ENCODE results near the gene PLEKHH3. TPM values are rescaled to one million over a fixed set of nuclear protein-coding genes. Genes with fewer than 3 reads are reported as not detected.

Gene PLEKHH3
- total RNA-seq, 1 experiment from 2014 or later, result 26.2 TPM

DNA sequence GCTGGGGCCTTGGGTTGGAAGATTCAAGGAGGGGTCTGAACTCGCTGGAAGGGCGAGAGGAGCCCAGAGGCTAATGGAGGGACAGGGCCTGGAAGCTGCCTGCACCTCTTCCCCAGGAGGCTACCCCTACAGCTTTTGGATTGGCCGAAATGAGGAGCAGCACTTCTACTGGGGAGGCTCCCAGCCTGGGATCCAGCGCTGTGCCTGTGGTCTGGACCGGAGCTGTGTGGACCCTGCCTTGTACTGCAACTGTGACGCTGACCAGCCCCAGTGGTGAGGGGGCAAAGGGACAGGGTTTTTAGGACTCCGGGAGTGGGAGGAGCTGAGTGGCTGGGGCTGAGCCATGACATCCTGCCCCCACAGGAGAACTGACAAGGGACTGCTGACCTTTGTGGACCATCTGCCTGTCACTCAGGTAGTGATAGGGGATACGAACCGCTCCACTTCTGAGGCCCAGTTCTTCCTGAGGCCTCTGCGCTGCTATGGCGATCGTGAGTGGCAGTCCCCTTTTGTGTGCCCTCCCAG is 14.3 kb upstream of the PLEKHH3 start:
- no peaks in the 10 kb centered on the region for H3K36me3 ChIP-seq (ENCODE audit: control insufficient read depth, insufficient read depth, low read length)
- H3K27me3 ChIP-seq (replicated peaks; ENCODE audit: control insufficient read depth, insufficient read depth, low read length), result no peaks in the 10 kb centered on the region
- intact Hi-C loops (cut with micrococcal nuclease; ENCODE audit: unreplicated experiment), result no loop called here
- H3K9me3 ChIP-seq, result no peaks in the 10 kb centered on the region
- no TSS peak for BruUV-seq (replicated peaks)
- no peak for DNase-seq
- CTCF ChIA-PET, result no interaction called here
- Mint-ChIP-seq H3K4me3 (ENCODE audit: unreplicated experiment) (no peak overlapping the region), H3K9me3 (ENCODE audit: unreplicated experiment) (no peaks in the 10 kb centered on the region), H3K36me3 (ENCODE audit: insufficient read depth, unreplicated experiment) (peaks cover 6% of the 10 kb centered on the region), H3K27me3 (ENCODE audit: insufficient read depth, unreplicated experiment) (no peaks in the 10 kb centered on the region), H3K27ac (ENCODE audit: unreplicated experiment) (no peak overlapping the region), H3K4me1 (ENCODE audit: low read depth, unreplicated experiment) (no peaks in the 10 kb centered on the region)
- no peaks in the 10 kb centered on the region for H3K4me1 ChIP-seq
- TF ChIP-seq, protein P1, sequence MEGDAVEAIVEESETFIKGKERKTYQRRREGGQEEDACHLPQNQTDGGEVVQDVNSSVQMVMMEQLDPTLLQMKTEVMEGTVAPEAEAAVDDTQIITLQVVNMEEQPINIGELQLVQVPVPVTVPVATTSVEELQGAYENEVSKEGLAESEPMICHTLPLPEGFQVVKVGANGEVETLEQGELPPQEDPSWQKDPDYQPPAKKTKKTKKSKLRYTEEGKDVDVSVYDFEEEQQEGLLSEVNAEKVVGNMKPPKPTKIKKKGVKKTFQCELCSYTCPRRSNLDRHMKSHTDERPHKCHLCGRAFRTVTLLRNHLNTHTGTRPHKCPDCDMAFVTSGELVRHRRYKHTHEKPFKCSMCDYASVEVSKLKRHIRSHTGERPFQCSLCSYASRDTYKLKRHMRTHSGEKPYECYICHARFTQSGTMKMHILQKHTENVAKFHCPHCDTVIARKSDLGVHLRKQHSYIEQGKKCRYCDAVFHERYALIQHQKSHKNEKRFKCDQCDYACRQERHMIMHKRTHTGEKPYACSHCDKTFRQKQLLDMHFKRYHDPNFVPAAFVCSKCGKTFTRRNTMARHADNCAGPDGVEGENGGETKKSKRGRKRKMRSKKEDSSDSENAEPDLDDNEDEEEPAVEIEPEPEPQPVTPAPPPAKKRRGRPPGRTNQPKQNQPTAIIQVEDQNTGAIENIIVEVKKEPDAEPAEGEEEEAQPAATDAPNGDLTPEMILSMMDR (IDR thresholded peaks at IDR 0.05; ENCODE audit: insufficient read depth in 1 of 2, low read depth in 1 of 2, low read length in 1 of 2, severe bottlenecking in 1 of 2, unreplicated experiment in 1 of 2), result no peak
- no peak overlapping the region for H3K4me3 ChIP-seq (ENCODE audit: low read depth, low read length)
- POLR2A ChIA-PET, result no interaction called here

DNA sequence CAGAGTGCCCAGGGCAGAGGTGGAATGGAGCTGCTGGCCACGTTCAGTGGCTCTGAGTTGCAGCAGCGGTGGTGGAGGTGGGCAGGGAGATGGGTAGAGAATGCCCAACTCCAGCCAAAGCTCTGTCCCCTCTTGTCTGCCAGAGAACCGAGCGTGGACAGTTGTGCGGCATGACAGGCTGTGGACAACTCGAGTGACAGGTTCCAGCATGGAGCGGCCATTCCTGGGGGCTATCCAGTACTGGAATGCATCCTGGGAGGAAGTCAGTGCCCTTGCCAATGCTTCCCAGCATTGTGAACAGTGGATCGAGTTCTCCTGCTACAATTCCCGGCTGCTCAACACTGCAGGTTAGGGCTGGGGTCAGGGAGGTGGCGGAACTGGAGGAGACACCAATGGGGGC is 13.8 kb upstream of the PLEKHH3 start:
- no peak overlapping the region for H3K4me3 ChIP-seq (ENCODE audit: low read depth, low read length)

DNA sequence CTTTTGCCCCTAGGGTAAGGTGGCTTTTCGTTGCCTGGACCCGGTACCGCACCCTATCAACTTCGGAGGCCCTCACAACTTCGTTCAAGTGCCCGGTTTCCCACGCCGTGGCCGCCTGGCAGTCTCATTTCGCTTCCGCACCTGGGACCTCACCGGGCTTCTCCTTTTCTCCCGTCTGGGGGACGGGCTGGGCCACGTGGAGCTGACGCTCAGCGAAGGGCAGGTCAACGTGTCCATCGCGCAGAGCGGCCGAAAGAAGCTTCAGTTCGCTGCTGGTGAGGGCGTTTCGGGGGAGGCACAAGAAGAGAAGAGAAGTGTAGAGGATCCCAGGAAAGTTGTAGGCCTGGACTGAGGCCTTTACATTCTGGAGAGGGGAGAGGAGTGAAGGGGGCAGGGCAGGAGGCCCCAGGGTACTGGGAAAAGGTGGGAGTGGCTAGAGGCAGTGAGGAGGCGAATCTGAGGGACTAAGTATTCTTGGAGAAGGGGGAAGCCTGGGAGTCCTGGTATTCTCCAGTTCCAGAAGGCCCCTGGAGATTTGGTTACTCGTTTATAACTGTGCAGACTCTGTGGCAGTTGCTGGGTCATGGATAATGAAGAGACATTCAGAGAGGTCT is 11.0 kb upstream of the PLEKHH3 start:
- Histone ChIP-seq H3K27me3 (replicated peaks; ENCODE audit: control insufficient read depth, insufficient read depth, low read length) (no peaks in the 10 kb centered on the region), H3K4me1 (0 out of 2 replicates have a peak, but pooled peaks cover 5% of the 10 kb centered on the region), H3K9me3 (no peaks in the 10 kb centered on the region), H3K4me3 (ENCODE audit: low read depth, low read length) (no peak overlapping the region), H3K36me3 (ENCODE audit: control insufficient read depth, insufficient read depth, low read length) (no peaks in the 10 kb centered on the region)
- no peaks in the 10 kb centered on the region for H3K9me3 Mint-ChIP-seq (ENCODE audit: unreplicated experiment)
- H3K36me3 Mint-ChIP-seq (ENCODE audit: insufficient read depth, unreplicated experiment), result no peaks in the 10 kb centered on the region
- TF ChIP-seq, protein P1 (IDR thresholded peaks at IDR 0.05; ENCODE audit: insufficient read depth in 1 of 2, low read depth in 1 of 2, low read length in 1 of 2, severe bottlenecking in 1 of 2, unreplicated experiment in 1 of 2), result no peak
- intact Hi-C loops (cut with micrococcal nuclease; ENCODE audit: unreplicated experiment), result no loop called here
- H3K27me3 Mint-ChIP-seq (ENCODE audit: insufficient read depth, unreplicated experiment), result no peaks in the 10 kb centered on the region
- no TSS peak for BruUV-seq (replicated peaks)
- H3K4me1 Mint-ChIP-seq (ENCODE audit: low read depth, unreplicated experiment), result no peaks in the 10 kb centered on the region
- no peak overlapping the region for H3K4me3 Mint-ChIP-seq (ENCODE audit: unreplicated experiment)
- no peak overlapping the region for H3K27ac Mint-ChIP-seq (ENCODE audit: unreplicated experiment)
- CTCF ChIA-PET, result no interaction called here
- POLR2A ChIA-PET, result no interaction called here
- no peak for DNase-seq

More for the DNA sequence above, 13.8 kb upstream of the PLEKHH3 start:
- DNase-seq, result no peak
- Mint-ChIP-seq H3K4me3 (ENCODE audit: unreplicated experiment) (no peak overlapping the region), H3K9me3 (ENCODE audit: unreplicated experiment) (no peaks in the 10 kb centered on the region), H3K27me3 (ENCODE audit: insufficient read depth, unreplicated experiment) (no peaks in the 10 kb centered on the region), H3K4me1 (ENCODE audit: low read depth, unreplicated experiment) (no peaks in the 10 kb centered on the region), H3K27ac (ENCODE audit: unreplicated experiment) (no peak overlapping the region), H3K36me3 (ENCODE audit: insufficient read depth, unreplicated experiment) (peaks cover 6% of the 10 kb centered on the region)
- Histone ChIP-seq H3K36me3 (ENCODE audit: control insufficient read depth, insufficient read depth, low read length) (no peaks in the 10 kb centered on the region), H3K27me3 (replicated peaks; ENCODE audit: control insufficient read depth, insufficient read depth, low read length) (no peaks in the 10 kb centered on the region), H3K9me3 (no peaks in the 10 kb centered on the region), H3K4me1 (no peaks in the 10 kb centered on the region)
- POLR2A ChIA-PET, result no interaction called here
- CTCF ChIA-PET, result no interaction called here
- BruUV-seq (replicated peaks), result no TSS peak
- TF ChIP-seq, protein P1 (IDR thresholded peaks at IDR 0.05; ENCODE audit: insufficient read depth in 1 of 2, low read depth in 1 of 2, low read length in 1 of 2, severe bottlenecking in 1 of 2, unreplicated experiment in 1 of 2), result no peak
- intact Hi-C loops (cut with micrococcal nuclease; ENCODE audit: unreplicated experiment), result no loop called here

All from Caco-2 (cell line).